CD4-positive, alpha-beta T cell (primary cell): ENCODE results near the gene SYNE1. TPM values are rescaled to one million over a fixed set of nuclear protein-coding genes. Genes with fewer than 3 reads are reported as not detected.

Source experiments
- ATAC-seq: fragments of 200-7000 bp; cut with Tn5 transposase; one replicate; pipeline ENCODE4 v1.10.0; 2022; ENCODE audit warnings: mild to moderate bottlenecking; ENCODE audit not compliant: poor library complexity
- CTCF ChIA-PET: fragments of 350-600 bp; sonication (Branson Sonifier 250); formaldehyde crosslinking; loops from one replicate; lab custom pipeline; 2021; ENCODE audit warnings: antibody characterized with exemption, inconsistent platforms; lab: Charles Lee
- POLR2A ChIA-PET: fragments of 350-600 bp; sonication (Branson Sonifier 250); formaldehyde crosslinking; loops from one replicate; lab custom pipeline; 2021; ENCODE audit warnings: antibody characterized with exemption, inconsistent platforms; lab: Charles Lee
- DNase-seq, 14 experiments: peaks; one replicate each; pipeline ENCODE4 v3.0.0-alpha.2; 2013 to 2020; ENCODE audit warnings: mixed read lengths in 2 of 14
- H3K27ac ChIP-seq, 2 donors: one replicate each; pipeline versions ENCODE4 v1.5.1 to v1.7.0; 2013; ENCODE audit warnings: low read length in 2 of 2, low read depth in 1 of 2, mild to moderate bottlenecking in 1 of 2
- H3K27me3 ChIP-seq, 2 experiments: 1 replicate in 1 of 2; 2 replicates in 1 of 2; pipeline versions ENCODE4 v1.6.1 to v1.7.0; 2013; ENCODE audit warnings: low read length in 2 of 2, control low read depth in 1 of 2, mild to moderate bottlenecking in 1 of 2, moderate library complexity in 1 of 2; ENCODE audit not compliant: insufficient read depth in 2 of 2, control insufficient read depth in 1 of 2
- H3K36me3 ChIP-seq: one replicate; pipeline ENCODE4 v1.6.1; 2013; ENCODE audit warnings: low read length, control low read depth; ENCODE audit not compliant: insufficient read depth
- H3K4me1 ChIP-seq: one replicate; pipeline ENCODE4 v1.6.1; 2013; ENCODE audit warnings: low read length, control low read depth; ENCODE audit not compliant: insufficient read depth
- H3K4me3 ChIP-seq: one replicate; pipeline ENCODE4 v1.5.1; 2013; ENCODE audit warnings: mild to moderate bottlenecking, low read length, moderate library complexity
- H3K9me3 ChIP-seq, 2 experiments: 1 replicate in 1 of 2; 2 replicates in 1 of 2; pipeline versions ENCODE4 v1.6.1 to v1.7.0; 2013; ENCODE audit warnings: low read length in 2 of 2, mild to moderate bottlenecking in 2 of 2, control low read depth in 1 of 2, moderate library complexity in 1 of 2; ENCODE audit not compliant: control insufficient read depth in 1 of 2, insufficient read depth in 1 of 2
- H3K27ac Mint-ChIP-seq: one replicate; pipeline ENCODE4 v1.8.0; 2020; ENCODE audit warnings: mixed read lengths
- H3K27me3 Mint-ChIP-seq: one replicate; pipeline ENCODE4 v1.8.0; 2021; ENCODE audit warnings: mixed read lengths
- H3K36me3 Mint-ChIP-seq: one replicate; pipeline ENCODE4 v1.8.0; 2021; ENCODE audit warnings: low read depth, mixed read lengths
- H3K4me1 Mint-ChIP-seq: one replicate; pipeline ENCODE4 v1.8.0; 2021; ENCODE audit warnings: low read depth, mixed read lengths
- H3K4me3 Mint-ChIP-seq: one replicate; pipeline ENCODE4 v1.8.0; 2020; ENCODE audit warnings: mild to moderate bottlenecking, mixed read lengths
- H3K9me3 Mint-ChIP-seq: one replicate; pipeline ENCODE4 v1.8.0; 2020; ENCODE audit warnings: mixed read lengths
- CTCF ChIP-seq: fragments of 200-600 bp; IDR thresholded peaks from one replicate; pipeline ENCODE4 v1.8.0; 2022; ENCODE audit warnings: antibody characterized with exemption, mild to moderate bottlenecking
- intact Hi-C, 2 experiments: fragments of 100-400 bp; cut with DNase I in 1 of 2; cut with micrococcal nuclease in 1 of 2; formaldehyde crosslinking; loops; one replicate each; pipeline versions ENCODE4 v1.15.1 to v1.9.0; 2023 to 2025; cut with DNase I, micrococcal nuclease
- total RNA-seq, 174 experiments: library from RNA in 2 of 174; stranded (reverse) in 2 of 174; gene quantifications; one replicate each; pipeline ENCODE4 v1.2.3 and lab custom pipeline; 2021 to 2026

The SYNE1 gene
- total RNA-seq, 2 experiments from 2014 or later, result 94.9 to 108 TPM

GRCh38 chr6:152257581-152257980, 379.6 kb downstream of the SYNE1 start:
- Histone ChIP-seq H3K9me3 (no peaks in the 10 kb centered on the region), H3K4me1 (no peaks in the 10 kb centered on the region), H3K27ac (no peak overlapping the region), H3K36me3 (peaks cover 86% of the 10 kb centered on the region), H3K4me3 (no peak overlapping the region), H3K27me3 (no peaks in the 10 kb centered on the region)
- POLR2A ChIA-PET, result interaction anchor here (0.6 kb wide), 1 partner anchor 39 kb away, joined by 4 read pairs; no protein-coding TSS in a partner anchor
- Mint-ChIP-seq H3K27me3 (no peaks in the 10 kb centered on the region), H3K4me1 (no peaks in the 10 kb centered on the region), H3K27ac (no peak overlapping the region), H3K4me3 (no peak overlapping the region), H3K9me3 (peaks cover 2% of the 10 kb centered on the region), H3K36me3 (peaks cover 88% of the 10 kb centered on the region)
- ATAC-seq (no peak), DNase-seq (no peak)
- intact Hi-C loops, result no loop called here
- TF ChIP-seq CTCF, result no peak
- CTCF ChIA-PET, result no interaction called here

- H3K4me3 Mint-ChIP-seq, result no peak overlapping the region
- no peak for ATAC-seq
- H3K4me1 ChIP-seq, result no peaks in the 10 kb centered on the region
- H3K27me3 ChIP-seq, result no peaks in the 10 kb centered on the region
- no peak overlapping the region for H3K27ac ChIP-seq
- no peaks in the 10 kb centered on the region for H3K4me1 Mint-ChIP-seq
- H3K9me3 ChIP-seq, result no peaks in the 10 kb centered on the region
- no peaks in the 10 kb centered on the region for H3K9me3 Mint-ChIP-seq
- no peak overlapping the region for H3K27ac Mint-ChIP-seq
- ChIA-PET CTCF (no interaction called here), POLR2A (no interaction called here)
- peaks cover 64% of the 10 kb centered on the region for H3K36me3 ChIP-seq
- H3K4me3 ChIP-seq, result no peak overlapping the region
- peaks cover 83% of the 10 kb centered on the region for H3K36me3 Mint-ChIP-seq
- intact Hi-C loops, result no loop called here
- H3K27me3 Mint-ChIP-seq, result no peaks in the 10 kb centered on the region
- TF ChIP-seq CTCF, result no peak
- no peak for DNase-seq
Observed at GRCh38 chr6:152250127-152250526, 387.0 kb downstream of the SYNE1 start.

GRCh38 chr6:152248980-152249379, 388.2 kb downstream of the SYNE1 start:
- H3K27me3 ChIP-seq, result no peaks in the 10 kb centered on the region
- H3K4me1 ChIP-seq, result no peaks in the 10 kb centered on the region
- ChIA-PET POLR2A (interaction anchor here (0.6 kb wide), 1 partner anchor 9 kb away, joined by 3 read pairs; no protein-coding TSS in a partner anchor), CTCF (no interaction called here)
- H3K9me3 Mint-ChIP-seq, result no peaks in the 10 kb centered on the region
- H3K4me3 Mint-ChIP-seq, result no peak overlapping the region
- H3K4me1 Mint-ChIP-seq, result no peaks in the 10 kb centered on the region
- H3K4me3 ChIP-seq, result no peak overlapping the region
- TF ChIP-seq CTCF, result no peak
- no peaks in the 10 kb centered on the region for H3K9me3 ChIP-seq
- peaks cover 64% of the 10 kb centered on the region for H3K36me3 ChIP-seq
- ATAC-seq (no peak), DNase-seq (no peak)
- intact Hi-C loops, result no loop called here
- H3K27ac ChIP-seq, result no peak overlapping the region
- no peaks in the 10 kb centered on the region for H3K27me3 Mint-ChIP-seq
- peaks cover 86% of the 10 kb centered on the region for H3K36me3 Mint-ChIP-seq
- H3K27ac Mint-ChIP-seq, result no peak overlapping the region
